CD14-positive monocyte (primary cell): Measurements from ENCODE around the gene LTBP3. TPM values are rescaled to one million over a fixed set of nuclear protein-coding genes. Genes with fewer than 3 reads are reported as not detected.

Experiments used
- DNase-seq, 3 donors: peaks; one replicate each; pipeline ENCODE4 v3.0.0-alpha.2; 2011 to 2022
- H2AFZ ChIP-seq: 2 replicates; pipeline ENCODE4 v1.6.0; 2012; ENCODE audit warnings: mild to moderate bottlenecking, low read depth, low read length, inconsistent platforms; ENCODE audit not compliant: insufficient read depth, poor library complexity, severe bottlenecking
- H3K27ac ChIP-seq, 2 donors: 1 replicate in 1 of 2; 2 replicates in 1 of 2; pipeline ENCODE4 v1.5.1; 2012 to 2013; ENCODE audit warnings: low read length in 2 of 2, control low read depth in 1 of 2, inconsistent platforms in 1 of 2, low read depth in 1 of 2, mild to moderate bottlenecking in 1 of 2
- H3K27me3 ChIP-seq, 2 donors: one replicate each; pipeline versions ENCODE4 v1.6.0 to v1.6.1; 2011 to 2013; ENCODE audit warnings: low read length in 2 of 2; ENCODE audit not compliant: control insufficient read depth in 2 of 2, insufficient read depth in 2 of 2
- H3K36me3 ChIP-seq, 2 donors: replicated peaks in 1 of 2; 1 replicate in 1 of 2; 2 replicates in 1 of 2; pipeline versions ENCODE4 v1.5.1 to v1.6.1; 2012 to 2013; ENCODE audit warnings: low read length in 2 of 2, control low read depth in 1 of 2, inconsistent platforms in 1 of 2, mild to moderate bottlenecking in 1 of 2; ENCODE audit not compliant: insufficient read depth in 2 of 2, control insufficient read depth in 1 of 2
- H3K4me1 ChIP-seq, 2 donors: 1 replicate in 1 of 2; 2 replicates in 1 of 2; pipeline versions ENCODE4 v1.5.1 to v1.6.1; 2012 to 2013; ENCODE audit warnings: low read length in 2 of 2, control low read depth in 1 of 2, inconsistent platforms in 1 of 2, mild to moderate bottlenecking in 1 of 2, moderate library complexity in 1 of 2; ENCODE audit not compliant: insufficient read depth in 2 of 2, control insufficient read depth in 1 of 2
- H3K4me2 ChIP-seq: replicated peaks from 2 replicates; pipeline ENCODE3; 2012; ENCODE audit warnings: low read length, moderate library complexity, mild to moderate bottlenecking; ENCODE audit not compliant: poor library complexity, severe bottlenecking; ENCODE audit errors: extremely low read depth
- H3K4me3 ChIP-seq, 3 experiments: fragments of 200-600 bp in 1 of 3; sonication (generic) in 1 of 3; replicated peaks in 1 of 3; 1 replicate in 2 of 3; 2 replicates in 1 of 3; pipeline ENCODE4 v1.5.1; 2011 to 2013; ENCODE audit warnings: low read length in 3 of 3, mild to moderate bottlenecking in 3 of 3, control low read depth in 2 of 3, low read depth in 2 of 3, inconsistent platforms in 1 of 3, moderate library complexity in 1 of 3
- H3K79me2 ChIP-seq: 2 replicates; pipeline ENCODE4 v1.6.0; 2012; ENCODE audit warnings: mild to moderate bottlenecking, control low read depth, inconsistent platforms, low read length, moderate library complexity; ENCODE audit not compliant: insufficient read depth
- H3K9ac ChIP-seq: 2 replicates; pipeline ENCODE4 v1.6.0; 2017; ENCODE audit warnings: low read length, mild to moderate bottlenecking; ENCODE audit not compliant: insufficient read depth, poor library complexity, severe bottlenecking
- H3K9me3 ChIP-seq, 2 donors: replicated peaks in 1 of 2; 1 replicate in 1 of 2; 2 replicates in 1 of 2; pipeline versions ENCODE4 v1.5.1 to v1.6.1; 2012 to 2013; ENCODE audit warnings: low read length in 2 of 2, control low read depth in 1 of 2; ENCODE audit not compliant: control insufficient read depth in 1 of 2, insufficient read depth in 1 of 2
- H4K20me1 ChIP-seq: 2 replicates; pipeline ENCODE4 v1.6.0; 2012; ENCODE audit warnings: mild to moderate bottlenecking, low read length, control low read depth, moderate library complexity; ENCODE audit not compliant: insufficient read depth
- H3K27ac Mint-ChIP-seq, 7 donors: one replicate each; pipeline ENCODE4 v1.8.0; 2020; ENCODE audit warnings: mild to moderate bottlenecking in 7 of 7, mixed read lengths in 7 of 7, moderate library complexity in 6 of 7, inconsistent platforms in 2 of 7
- H3K27me3 Mint-ChIP-seq, 3 donors: one replicate each; pipeline ENCODE4 v1.8.0; 2021 to 2022; ENCODE audit warnings: low read depth in 3 of 3, mild to moderate bottlenecking in 3 of 3, mixed read lengths in 3 of 3, moderate library complexity in 3 of 3, inconsistent platforms in 1 of 3
- H3K36me3 Mint-ChIP-seq, 2 donors: one replicate each; pipeline ENCODE4 v1.8.0; 2020; ENCODE audit warnings: mixed read lengths in 2 of 2, inconsistent platforms in 1 of 2, mild to moderate bottlenecking in 1 of 2
- H3K4me1 Mint-ChIP-seq: one replicate; pipeline ENCODE4 v1.8.0; 2020; ENCODE audit warnings: mild to moderate bottlenecking, mixed read lengths
- H3K4me3 Mint-ChIP-seq, 2 donors: one replicate each; pipeline ENCODE4 v1.8.0; 2020; ENCODE audit warnings: mild to moderate bottlenecking in 2 of 2, mixed read lengths in 2 of 2, moderate library complexity in 1 of 2
- H3K9me3 Mint-ChIP-seq, 7 donors: one replicate each; pipeline ENCODE4 v1.8.0; 2020 to 2022; ENCODE audit warnings: mixed read lengths in 7 of 7, mild to moderate bottlenecking in 6 of 7, moderate library complexity in 6 of 7, inconsistent platforms in 2 of 7
- CTCF ChIP-seq: fragments of 200-600 bp; IDR thresholded peaks from one replicate; pipeline ENCODE4 v1.8.0; 2022; ENCODE audit warnings: antibody characterized with exemption, mild to moderate bottlenecking
- WGBS: methylation state at CpG from one replicate; pipeline ENCODE4 v1.1.5; 2013; ENCODE audit warnings: missing lambda C conversion rate; ENCODE audit not compliant: insufficient coverage; 5-methylcytosine and 5-hydroxymethylcytosine counted together
- intact Hi-C, 2 donors: fragments of 100-400 bp; cut with micrococcal nuclease; formaldehyde crosslinking; loops; one replicate each; pipeline versions ENCODE4 v1.15.0 to v1.15.1; 2023
- polyA plus RNA-seq, 3 donors: library from polyadenylated mRNA; depleted of rRNA in 1 of 3; unstranded in 2 of 3; stranded (reverse) in 1 of 3; fragments of 300-500 nt in 2 of 3; fragments of >200 nt in 1 of 3; fragmentation: Illumina TruSeq in 2 of 3; gene quantifications; 1 replicate in 2 of 3; 2 replicates in 1 of 3; pipeline ENCODE4 v1.2.3, GENCODE V29; 2012 to 2021

The LTBP3 gene
- polyA plus RNA-seq, 3 donors: 3.4 to 19.4 (median 4.6) TPM

GRCh38 chr11:65532388-65533064 is 25.6 kb downstream of the LTBP3 start:
- Histone ChIP-seq H3K36me3 (peaks cover 75 to 94% of the 10 kb centered on the region in 2 donors), H4K20me1 (peaks cover 44% of the 10 kb centered on the region), H3K27ac (no peak overlapping the region), H3K4me3 (no peak overlapping the region), H3K9ac (no peak overlapping the region), H3K4me1 (no peaks in the 10 kb centered on the region), H3K4me2 (no peak overlapping the region), H3K9me3 (no peaks in the 10 kb centered on the region), H3K27me3 (no peaks in the 10 kb centered on the region), H3K79me2 (no peaks in the 10 kb centered on the region), H2AFZ (no peak overlapping the region)
- peaks cover 3% of the 10 kb centered on the region for H3K4me1 Mint-ChIP-seq
- WGBS: 93% methylated on average over 10 of the region's 15 CpGs
- H3K9me3 Mint-ChIP-seq: no peaks in the 10 kb centered on the region
- intact Hi-C loops: loop anchor here in 1 of 2 donors (10.0 kb wide), 1 partner anchor 268 kb away; the partner anchor contains the start of gene POLA2
- no peak for TF ChIP-seq CTCF
- peak in 1 of 3 donors; percentile 3 for DNase-seq
- peaks cover 67 to 82% of the 10 kb centered on the region in 2 donors for H3K36me3 Mint-ChIP-seq
- H3K27ac Mint-ChIP-seq: peak overlapping the region in 1 of 7 donors; percentile 43
- peaks cover 0 to 4% (median 0%) of the 10 kb centered on the region in 3 donors for H3K27me3 Mint-ChIP-seq
- H3K4me3 Mint-ChIP-seq: no peak overlapping the region

GRCh38 chr11:65530157-65530496 is 28.0 kb downstream of the LTBP3 start:
- Mint-ChIP-seq H3K4me1 (peaks cover 14% of the 10 kb centered on the region), H3K9me3 (no peaks in the 10 kb centered on the region), H3K36me3 (peaks cover 58 to 76% of the 10 kb centered on the region in 2 donors), H3K4me3 (no peak overlapping the region), H3K27ac (peak overlapping the region in 1 of 7 donors; percentile 19), H3K27me3 (peaks cover 0 to 4% (median 0%) of the 10 kb centered on the region in 3 donors)
- no peak overlapping the region for H3K4me2 ChIP-seq
- intact Hi-C loops: loop anchor here in 1 of 2 donors (10.0 kb wide), 1 partner anchor 265 kb away; the partner anchor contains the start of gene POLA2
- H3K9ac ChIP-seq: no peak overlapping the region
- no peak overlapping the region for H3K27ac ChIP-seq
- peaks cover 19% of the 10 kb centered on the region for H3K79me2 ChIP-seq
- no peaks in the 10 kb centered on the region for H3K9me3 ChIP-seq
- H4K20me1 ChIP-seq: peaks cover 52% of the 10 kb centered on the region
- no peak overlapping the region for H2AFZ ChIP-seq
- H3K27me3 ChIP-seq: no peaks in the 10 kb centered on the region
- no peak for TF ChIP-seq CTCF
- peaks cover 13 to 17% of the 10 kb centered on the region in 2 donors for H3K4me1 ChIP-seq
- H3K4me3 ChIP-seq: no peak overlapping the region
- DNase-seq: peak in 1 of 3 donors; percentile 4
- WGBS: 85% methylated on average over 4 of the region's 5 CpGs
- H3K36me3 ChIP-seq: peaks cover 59 to 82% of the 10 kb centered on the region in 2 donors
